Peyer's patch (tissue), 4 donors: Measurements from ENCODE around the gene RXRA.

Source experiments
- POLR2A ChIP-seq, 2 donors: fragments of 450-650 bp; IDR thresholded peaks; one replicate each; pipeline ENCODE4 v1.5.1; 2017; ENCODE audit warnings: antibody characterized with exemption in 2 of 2, mild to moderate bottlenecking in 2 of 2, moderate library complexity in 2 of 2
- TF ChIP-seq, protein P1 (sequence below), 6 experiments: fragments of 450-650 bp in 4 of 6; fragments of 200-600 bp in 2 of 6; sonication (generic) in 1 of 6; IDR thresholded peaks; one replicate each; pipeline ENCODE4 v1.5.1; 2017 to 2019; ENCODE audit warnings: antibody characterized with exemption in 6 of 6, mild to moderate bottlenecking in 3 of 6, moderate library complexity in 1 of 6

DNA sequence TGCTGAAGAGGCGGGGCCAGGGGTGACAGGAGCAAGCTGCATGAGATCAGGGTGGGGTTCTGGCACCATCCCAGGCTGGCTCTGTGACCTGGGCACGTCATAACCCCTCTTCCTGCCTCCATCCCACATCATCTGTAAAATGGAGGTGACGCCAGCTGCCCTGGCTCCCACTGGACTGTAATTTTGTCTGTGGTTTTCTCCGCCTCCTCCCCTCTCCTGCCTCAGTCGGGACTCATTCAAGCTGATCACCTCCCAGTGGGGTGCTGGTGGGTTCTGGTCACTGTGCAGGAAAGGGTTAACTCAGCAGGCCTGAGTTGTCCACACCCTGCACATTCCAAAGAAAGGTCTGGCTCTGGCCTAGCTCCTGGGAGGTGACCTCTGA, 128.2 kb downstream of the RXRA start:
- TF ChIP-seq, protein P1, sequence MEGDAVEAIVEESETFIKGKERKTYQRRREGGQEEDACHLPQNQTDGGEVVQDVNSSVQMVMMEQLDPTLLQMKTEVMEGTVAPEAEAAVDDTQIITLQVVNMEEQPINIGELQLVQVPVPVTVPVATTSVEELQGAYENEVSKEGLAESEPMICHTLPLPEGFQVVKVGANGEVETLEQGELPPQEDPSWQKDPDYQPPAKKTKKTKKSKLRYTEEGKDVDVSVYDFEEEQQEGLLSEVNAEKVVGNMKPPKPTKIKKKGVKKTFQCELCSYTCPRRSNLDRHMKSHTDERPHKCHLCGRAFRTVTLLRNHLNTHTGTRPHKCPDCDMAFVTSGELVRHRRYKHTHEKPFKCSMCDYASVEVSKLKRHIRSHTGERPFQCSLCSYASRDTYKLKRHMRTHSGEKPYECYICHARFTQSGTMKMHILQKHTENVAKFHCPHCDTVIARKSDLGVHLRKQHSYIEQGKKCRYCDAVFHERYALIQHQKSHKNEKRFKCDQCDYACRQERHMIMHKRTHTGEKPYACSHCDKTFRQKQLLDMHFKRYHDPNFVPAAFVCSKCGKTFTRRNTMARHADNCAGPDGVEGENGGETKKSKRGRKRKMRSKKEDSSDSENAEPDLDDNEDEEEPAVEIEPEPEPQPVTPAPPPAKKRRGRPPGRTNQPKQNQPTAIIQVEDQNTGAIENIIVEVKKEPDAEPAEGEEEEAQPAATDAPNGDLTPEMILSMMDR (IDR thresholded peaks at IDR 0.05): no peak
- no peak for TF ChIP-seq POLR2A (IDR thresholded peaks at IDR 0.05)
